HG02571 (cell line): Measurements from ENCODE around the gene ETV3L.

ENCODE experiments used
- ATAC-seq: cut with Tn5 transposase; IDR thresholded peaks from one replicate; pipeline ENCODE4 v1.9.1; 2021; ENCODE audit warnings: mild to moderate bottlenecking, moderate library complexity; ENCODE audit not compliant: unreplicated experiment

Gene ETV3L

GRCh38 chr1:157099633-157100009 lies at the start of gene ETV3L:
Gene ETV3L (minus strand): TSS chr1:157099808. CDS start chr1:157099523, 285 bp downstream.
- no peak for ATAC-seq

DNA sequence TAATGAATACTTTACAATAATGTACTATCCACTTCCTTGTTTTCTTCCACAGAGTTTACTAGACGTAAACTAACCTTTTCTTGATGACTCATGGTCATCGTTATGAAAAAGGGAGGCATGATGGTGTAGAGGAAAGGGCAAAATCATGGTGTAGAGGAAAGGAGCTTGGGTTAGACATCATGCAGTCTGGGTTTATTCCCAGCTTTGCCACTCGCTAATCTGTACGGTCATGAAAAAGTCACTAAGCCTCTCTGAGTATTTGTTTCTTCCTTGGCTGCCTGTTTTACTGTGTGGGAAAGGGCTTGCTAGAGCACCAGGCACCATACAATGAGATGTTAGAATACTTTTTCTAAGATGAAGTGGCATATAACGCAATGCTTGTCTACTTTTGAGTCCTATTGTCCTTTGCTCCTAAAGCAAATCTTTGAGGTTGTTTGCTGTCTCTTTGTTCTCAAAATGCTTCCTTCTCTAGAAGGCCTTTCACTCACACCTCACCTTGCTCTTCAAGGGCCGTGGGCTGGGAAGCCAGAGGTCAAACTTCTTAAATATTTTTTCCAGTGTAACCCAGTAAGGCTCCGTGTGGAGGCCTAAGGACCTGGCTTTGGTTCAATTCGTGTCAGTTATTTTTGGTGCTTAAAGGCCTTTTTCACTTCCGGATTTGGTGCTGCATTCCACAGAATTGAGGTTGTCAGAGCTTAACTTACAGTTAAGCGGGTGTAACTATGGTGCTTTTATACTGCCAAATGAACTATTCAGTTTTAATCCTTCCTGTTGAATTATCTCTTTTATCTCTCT lies 48.5 kb upstream of the ETV3L start:
- ATAC-seq, result no peak

GRCh38 chr1:157147037-157147436 lies 47.4 kb upstream of the ETV3L start:
- ATAC-seq, result no peak

DNA sequence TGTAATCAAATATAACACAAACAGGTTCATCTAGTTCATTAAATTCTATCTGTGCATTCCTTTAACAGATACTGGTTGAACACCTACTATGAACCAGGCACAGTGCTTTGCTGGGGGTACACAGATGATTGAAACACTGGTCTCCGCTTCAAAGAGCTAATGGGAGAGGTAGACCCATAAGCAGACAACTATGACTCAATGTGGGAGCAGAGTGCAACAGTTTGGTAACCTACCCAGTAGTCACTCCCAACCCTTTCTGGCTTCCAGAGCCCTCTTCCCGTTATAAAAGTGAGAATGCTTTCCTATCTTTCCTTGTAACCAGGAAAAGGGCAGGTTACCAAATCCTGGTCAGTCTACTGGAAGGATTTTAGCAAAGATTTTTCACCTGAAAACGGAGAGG lies 46.6 kb upstream of the ETV3L start:
- no peak for ATAC-seq

GRCh38 chr1:157145076-157145475 lies 45.5 kb upstream of the ETV3L start:
- no peak for ATAC-seq

- ATAC-seq, result no peak
These were observed 44.9 kb upstream of the ETV3L start for GRCh38 chr1:157144509-157144908.

GRCh38 chr1:157142765-157143423 lies 43.3 kb upstream of the ETV3L start:
- no peak for ATAC-seq

DNA sequence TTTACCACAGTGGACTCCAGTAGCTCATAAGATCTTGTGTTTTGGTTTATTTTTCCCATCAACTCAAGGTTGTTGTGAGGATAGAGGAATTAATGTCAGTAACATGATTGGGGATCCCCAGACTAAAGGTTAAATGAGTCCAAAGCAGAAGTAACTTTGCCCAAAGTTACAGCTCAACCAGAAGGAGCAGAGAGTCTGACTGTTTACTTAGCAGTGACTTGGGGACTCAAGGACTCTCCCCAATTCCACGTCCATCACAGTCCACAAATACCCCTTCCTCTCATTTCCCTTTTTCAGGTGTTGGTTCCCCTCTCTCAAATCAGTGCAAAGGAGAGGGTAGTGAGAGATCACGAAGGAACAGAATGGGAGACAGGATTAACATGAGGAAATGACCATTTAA lies 42.6 kb upstream of the ETV3L start:
- ATAC-seq, result no peak

- ATAC-seq, result no peak
These were observed 41.7 kb upstream of the ETV3L start for GRCh38 chr1:157141212-157141855.

- ATAC-seq, result no peak
These were observed 40.5 kb upstream of the ETV3L start for GRCh38 chr1:157140063-157140588.

DNA sequence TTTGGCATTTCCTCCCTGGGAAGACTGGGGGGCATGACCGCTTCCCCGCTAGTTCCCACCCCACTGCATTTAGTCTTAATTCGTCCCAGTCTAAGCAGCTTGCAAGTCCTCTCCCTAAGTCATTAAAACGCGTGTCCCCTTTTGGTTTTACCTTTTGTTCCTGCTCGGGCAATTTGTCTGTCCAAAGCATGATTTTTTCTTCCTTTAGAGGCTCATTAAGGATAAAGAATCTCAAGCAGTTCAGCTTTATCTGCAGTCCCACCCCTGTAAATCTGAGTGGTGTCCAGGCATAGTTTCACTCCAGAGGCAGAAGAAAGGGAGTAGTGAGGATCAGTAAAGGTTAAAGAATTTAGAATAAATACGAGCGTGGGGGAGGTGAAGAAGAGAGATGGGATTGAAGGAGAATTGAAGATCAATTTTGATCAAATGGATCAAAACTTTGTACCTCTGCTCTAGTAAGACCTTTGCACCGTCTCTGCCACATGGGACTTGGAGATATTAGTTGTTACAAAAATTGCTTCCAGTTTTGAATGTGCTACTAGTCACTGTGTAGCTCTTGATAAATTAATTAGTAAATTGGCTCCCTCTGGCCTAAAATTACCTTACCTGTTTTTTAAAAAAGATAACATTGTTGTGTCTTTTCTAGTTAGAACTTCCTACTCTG lies 39.6 kb upstream of the ETV3L start:
- no peak for ATAC-seq

DNA sequence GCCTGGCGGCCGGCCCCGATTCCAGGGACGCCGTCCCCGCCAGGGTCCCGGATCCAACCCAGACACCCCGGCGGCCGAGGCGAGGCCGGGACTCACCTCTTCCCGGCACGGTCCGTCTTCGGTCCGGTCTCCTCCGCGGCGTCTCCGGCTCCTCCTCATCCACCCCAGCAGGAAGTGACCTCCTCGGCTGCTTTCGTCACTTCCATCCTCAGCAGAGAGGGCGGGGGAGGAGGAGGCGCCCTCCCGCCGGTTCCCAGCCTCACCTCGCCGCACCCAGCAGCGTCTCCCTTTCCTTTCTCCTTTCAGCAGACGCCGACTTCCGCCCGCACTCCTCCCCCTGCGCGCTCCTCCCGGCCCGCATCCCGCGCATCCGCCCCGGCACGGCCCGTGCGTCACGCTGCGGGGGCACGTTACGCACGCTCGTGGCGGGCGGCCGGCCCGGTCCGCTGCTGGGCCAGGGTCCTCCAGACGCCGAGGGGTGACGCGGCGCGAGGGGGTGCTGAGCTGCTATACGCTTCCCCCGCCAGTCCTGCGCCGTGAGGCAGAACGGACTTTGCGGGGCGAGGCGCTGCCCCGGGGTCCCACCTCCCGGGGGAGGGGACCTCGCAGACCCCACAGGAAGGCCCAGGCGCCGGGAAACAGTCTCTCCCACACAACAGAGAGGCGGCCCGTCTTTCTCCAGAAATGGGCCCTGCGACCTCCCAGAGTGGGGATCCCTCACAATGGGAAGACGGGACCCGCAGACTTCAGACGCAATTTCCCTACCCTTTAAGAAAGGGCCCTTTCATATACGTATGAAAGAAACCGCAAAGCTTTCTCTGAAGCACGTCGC lies 38.8 kb upstream of the ETV3L start, which contains the start of gene ETV3:
Gene ETV3, minus strand, starts transcription at position 176 of the 832 bp plus-strand sequence. CDS start 2,043 bp downstream, outside the sequence.
- ATAC-seq, result peak; percentile 79

DNA sequence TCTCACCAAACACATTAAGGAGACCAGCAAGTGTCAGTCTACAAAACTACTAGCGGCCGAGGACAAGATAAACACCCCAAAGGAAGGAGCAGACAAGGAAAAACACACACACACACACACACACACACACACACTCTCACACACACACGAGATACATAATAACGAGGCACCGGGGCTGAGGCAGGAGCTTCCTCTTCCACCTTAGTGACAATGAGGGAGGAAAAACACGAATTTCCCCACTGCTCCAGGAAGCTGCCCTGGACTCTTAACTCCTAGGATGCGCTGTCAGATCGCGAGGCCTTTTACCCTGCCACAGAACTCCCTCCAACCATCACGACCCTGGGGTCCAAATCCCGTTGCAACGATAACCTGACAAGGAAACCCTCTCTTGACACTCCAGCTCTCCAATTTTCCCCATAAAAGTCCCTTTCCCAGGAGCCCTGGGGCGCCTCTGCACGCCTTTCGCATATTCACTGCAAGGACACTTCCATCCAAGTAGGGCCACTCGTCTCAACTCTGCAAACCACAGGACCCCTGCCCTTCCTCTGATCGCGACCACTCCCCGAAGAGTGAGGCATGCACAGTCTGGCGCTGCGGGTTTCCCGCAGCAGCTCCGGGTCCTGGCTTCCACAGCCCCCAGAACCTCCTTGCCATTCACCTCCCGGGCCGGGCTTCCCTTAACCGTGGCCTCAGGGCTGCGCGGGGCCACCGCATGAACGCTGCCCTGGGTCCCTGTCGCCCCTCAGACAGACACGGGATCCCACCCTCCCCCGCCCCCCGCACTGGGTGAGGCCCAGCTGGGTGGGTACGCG lies 38.0 kb upstream of the ETV3L start:
- ATAC-seq, result peak; percentile 3

GRCh38 chr1:157137046-157137407 lies 37.4 kb upstream of the ETV3L start:
- ATAC-seq, result no peak

DNA sequence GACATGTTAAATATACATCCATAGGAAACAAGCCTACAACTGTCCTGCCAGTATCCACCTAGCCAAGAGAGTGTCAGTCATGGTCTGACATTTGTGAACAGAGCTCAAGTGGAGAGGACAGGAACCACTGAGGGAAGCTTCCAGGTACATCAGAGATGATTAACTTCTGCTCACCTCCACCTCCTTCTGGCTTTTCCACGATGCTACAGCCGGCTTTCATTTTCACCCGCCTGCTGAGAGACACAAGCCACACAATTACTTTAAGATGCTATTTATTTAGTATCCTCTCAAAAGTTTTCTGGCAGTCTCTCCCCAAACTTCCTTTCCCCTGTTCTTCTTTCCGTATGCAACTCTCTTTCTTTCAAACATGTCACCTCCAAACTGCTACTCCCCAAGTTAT lies 36.5 kb upstream of the ETV3L start:
- no peak for ATAC-seq

DNA sequence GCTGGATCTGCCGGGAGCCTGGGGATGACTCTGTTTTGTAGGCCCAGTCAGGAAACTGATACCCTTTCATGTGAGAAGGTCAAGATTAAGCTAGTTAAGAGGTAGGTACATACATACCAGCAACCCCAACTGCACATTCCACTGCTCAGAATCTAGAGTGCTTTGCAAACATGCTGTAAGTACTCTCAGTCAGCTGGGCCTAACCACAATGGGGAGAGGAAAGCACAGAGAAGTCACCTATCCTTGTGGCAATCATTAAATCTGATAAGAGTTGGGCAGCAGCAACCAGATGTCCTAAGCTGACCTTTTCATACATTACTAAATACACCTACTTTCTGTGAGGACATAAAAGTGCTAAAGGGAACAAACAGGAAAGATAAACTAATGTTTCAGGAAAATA lies 36.0 kb upstream of the ETV3L start:
- ATAC-seq, result no peak

- ATAC-seq, result no peak
These were observed 35.5 kb upstream of the ETV3L start for GRCh38 chr1:157135070-157135469.

DNA sequence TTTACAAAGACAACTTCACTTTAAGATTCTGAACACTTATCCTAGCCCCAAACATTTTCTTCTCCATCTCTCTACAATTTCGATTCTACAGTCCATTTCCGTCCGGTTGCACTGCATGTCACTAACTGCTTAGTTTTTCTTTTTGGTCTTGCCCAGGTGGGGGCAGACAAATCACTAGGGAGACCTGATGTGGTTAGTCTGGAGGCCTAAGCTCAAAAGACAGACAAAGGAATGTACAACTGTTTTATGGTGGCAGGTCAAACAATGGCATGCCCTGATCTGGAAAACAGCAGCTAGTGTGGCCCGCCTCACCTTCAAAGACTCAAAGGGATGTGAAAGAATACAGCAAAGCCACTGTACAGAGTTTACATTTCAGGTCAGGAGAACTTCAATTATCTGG lies 34.8 kb upstream of the ETV3L start:
- no peak for ATAC-seq

GRCh38 chr1:157133426-157133825 lies 33.8 kb upstream of the ETV3L start:
- no peak for ATAC-seq
